ENCODE data around the gene PLA2G4E. TPM values are rescaled to one million over a fixed set of nuclear protein-coding genes. Genes with fewer than 3 reads are reported as not detected.

PLA2G4E gene
- total and polyA plus RNA-seq, 8 donors, result 0.78 TPM; not detected in 7

DNA sequence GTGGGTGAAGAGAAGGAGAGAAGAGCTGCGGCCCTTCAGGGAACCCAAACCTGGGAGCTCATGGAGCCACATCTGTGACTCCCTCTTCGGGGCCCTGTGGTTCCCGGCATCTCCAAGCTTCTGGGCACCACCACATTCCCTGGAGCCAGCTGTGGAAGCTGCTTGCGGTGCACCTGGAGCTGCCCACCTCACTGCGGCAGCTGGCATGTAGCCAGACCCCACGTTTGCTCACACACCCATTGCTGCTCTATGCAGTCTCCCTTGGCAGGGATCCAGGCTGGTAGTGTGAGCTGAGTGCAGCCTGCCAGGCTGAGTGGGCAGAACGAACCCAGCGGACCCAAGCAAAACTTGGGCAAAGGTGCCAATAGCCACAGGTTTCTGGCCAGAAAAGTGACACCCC, 16.8 kb upstream of the PLA2G4E start:
- H3K4me1 ChIP-seq, result peaks cover 0 to 3% (median 0%) of the 10 kb centered on the region in 4 donors
- TF ChIP-seq EP300 (IDR thresholded peaks at IDR 0.05) (no peak), CTCF (IDR thresholded peaks at IDR 0.05) (no peak), POLR2AphosphoS5 (IDR thresholded peaks at IDR 0.05) (no peak), POLR2A (IDR thresholded peaks at IDR 0.05) (no peak)
- 34 to 50% (median 39%) methylated on average over 8 of the region's 8 CpGs for WGBS, 5 donors
- no peak overlapping the region for H3K4me3 ChIP-seq
- H3K9me3 ChIP-seq, result no peaks in the 10 kb centered on the region
- H3K27ac ChIP-seq, result no peak overlapping the region
- H3K27me3 ChIP-seq, result no peaks in the 10 kb centered on the region
- intact Hi-C loops (cut with DNase I; ENCODE audit: low total_unique reads), result no loop called here
- no peaks in the 10 kb centered on the region for H3K36me3 ChIP-seq
- peak; percentile 75 to 85 for DNase-seq

DNA sequence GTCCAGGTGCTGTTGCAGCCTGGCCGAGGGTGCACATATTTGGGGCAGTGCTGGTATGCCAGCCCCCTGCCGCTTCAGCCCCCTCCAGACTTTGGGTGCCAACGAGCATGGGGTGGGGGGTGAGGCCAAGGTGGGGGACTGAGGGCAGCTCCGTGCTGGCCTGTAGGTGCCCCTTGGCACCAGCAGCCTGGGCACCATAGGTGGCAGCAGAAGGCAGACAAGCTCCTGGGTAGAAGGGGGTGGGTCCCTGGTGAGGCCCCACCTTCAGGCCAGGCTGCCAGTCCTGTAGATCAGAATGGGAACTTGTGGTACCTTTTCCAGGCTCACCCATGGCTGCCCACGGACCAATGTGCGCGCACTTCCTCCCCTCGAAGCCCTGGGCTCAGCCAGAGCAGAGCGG, 16.1 kb upstream of the PLA2G4E start:
- DNase-seq, result no peak
- H3K36me3 ChIP-seq, result no peaks in the 10 kb centered on the region
- intact Hi-C loops (cut with DNase I; ENCODE audit: low total_unique reads), result no loop called here
- TF ChIP-seq POLR2A (IDR thresholded peaks at IDR 0.05), result no peak
- TF ChIP-seq EP300 (IDR thresholded peaks at IDR 0.05), result no peak
- peaks cover 0 to 3% (median 0%) of the 10 kb centered on the region in 4 donors for H3K4me1 ChIP-seq
- WGBS, 5 donors, result 90 to 100% (median 95%) methylated on average over 1 to 9 of the region's 9 CpGs
- no peak overlapping the region for H3K27ac ChIP-seq
- no peak overlapping the region for H3K4me3 ChIP-seq
- no peaks in the 10 kb centered on the region for H3K27me3 ChIP-seq
- H3K9me3 ChIP-seq, result no peaks in the 10 kb centered on the region

DNA sequence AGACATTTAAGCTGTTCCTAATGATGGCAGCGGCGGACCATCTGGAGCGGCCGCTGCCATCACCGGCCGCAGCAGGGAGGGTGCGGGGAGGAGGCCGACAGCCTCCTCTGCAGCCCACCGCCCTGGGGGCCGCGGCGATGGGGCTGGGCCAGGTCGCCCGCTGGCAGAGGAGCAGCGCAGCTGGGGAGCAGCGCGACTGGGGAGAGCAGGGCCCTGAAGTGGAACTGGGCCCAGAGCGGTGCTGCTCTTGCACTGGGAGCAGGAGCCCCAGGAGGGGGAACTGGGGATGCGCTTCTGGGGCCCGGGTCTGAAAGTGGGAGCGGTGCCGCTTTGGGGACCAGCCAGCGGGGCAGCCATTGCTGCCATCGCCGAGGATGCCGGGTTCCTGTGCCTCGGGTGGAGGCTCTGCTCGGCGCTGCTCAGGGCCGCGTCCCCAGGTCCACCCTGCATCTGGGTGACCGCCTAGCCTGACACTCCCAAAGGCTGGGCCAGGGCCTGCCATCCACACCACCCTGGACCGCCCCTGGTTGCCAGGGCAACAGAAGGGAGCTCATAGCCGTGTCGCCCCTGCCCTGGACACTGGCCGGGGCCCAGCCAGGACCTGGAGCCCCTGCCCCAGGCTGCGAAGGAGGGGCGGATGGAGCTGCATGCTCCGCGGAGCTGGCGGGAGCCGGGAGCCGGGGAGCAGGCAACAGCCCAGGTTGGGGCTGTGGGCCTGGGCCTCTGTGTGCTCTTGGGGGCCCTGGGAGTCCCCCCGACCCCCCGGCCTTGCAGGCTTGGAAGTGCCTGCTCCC, 15.5 kb upstream of the PLA2G4E start:
- Histone ChIP-seq H3K4me3 (no peak overlapping the region), H3K27me3 (no peaks in the 10 kb centered on the region), H3K36me3 (no peaks in the 10 kb centered on the region), H3K9me3 (no peaks in the 10 kb centered on the region), H3K27ac (no peak overlapping the region), H3K4me1 (peaks cover 0 to 3% (median 0%) of the 10 kb centered on the region in 4 donors)
- DNase-seq, result no peak
- WGBS, 5 donors, result 71 to 92% (median 90%) methylated on average over 25 to 45 of the region's 45 CpGs
- intact Hi-C loops (cut with DNase I; ENCODE audit: low total_unique reads), result no loop called here
- TF ChIP-seq POLR2A (IDR thresholded peaks at IDR 0.05), result no peak
- TF ChIP-seq CTCF (IDR thresholded peaks at IDR 0.05), result no peak
- no peak for TF ChIP-seq EP300 (IDR thresholded peaks at IDR 0.05)
- no peak for TF ChIP-seq POLR2AphosphoS5 (IDR thresholded peaks at IDR 0.05)

DNA sequence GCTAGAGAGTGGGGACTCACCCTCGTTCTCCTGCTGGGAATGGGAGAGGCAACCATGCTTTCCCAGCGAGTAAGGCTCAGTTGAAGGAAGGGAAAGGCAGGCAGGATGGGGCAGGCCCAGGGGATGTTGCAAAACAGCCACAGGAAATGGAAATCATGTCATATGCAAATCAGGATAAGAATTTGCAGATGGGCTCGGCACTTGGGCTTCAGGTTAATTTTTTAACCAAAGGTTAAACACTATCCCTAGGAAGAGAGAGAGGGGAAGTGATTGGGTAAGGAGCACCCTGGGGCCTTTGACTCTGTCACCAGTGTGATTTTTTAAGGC, 14.6 kb upstream of the PLA2G4E start:
- DNase-seq, result no peak
- no peaks in the 10 kb centered on the region for H3K27me3 ChIP-seq
- no peak overlapping the region for H3K27ac ChIP-seq
- peaks cover 0 to 3% (median 0%) of the 10 kb centered on the region in 4 donors for H3K4me1 ChIP-seq
- no peaks in the 10 kb centered on the region for H3K9me3 ChIP-seq
- 44 to 57% (median 52%) methylated on average over 3 of the region's 3 CpGs for WGBS, 5 donors
- intact Hi-C loops (cut with DNase I; ENCODE audit: low total_unique reads), result no loop called here
- H3K36me3 ChIP-seq, result no peaks in the 10 kb centered on the region
- no peak for TF ChIP-seq CTCF (IDR thresholded peaks at IDR 0.05)
- no peak overlapping the region for H3K4me3 ChIP-seq
